Memory B cell (primary cell): ENCODE data around the gene TOR1AIP2.
A peak's percentile ranks its signal among the peaks of the same experiment; 100 is the strongest.

Experiments used
- ATAC-seq: fragments of 150-1000 bp; cut with Tn5 transposase; 2 replicates; pipeline ENCODE4 v1.10.0; 2021; ENCODE audit warnings: low read depth, mild to moderate bottlenecking, moderate library complexity
- DNase-seq, 2 donors: peaks; one replicate each; pipeline ENCODE4 v3.0.0; 2022; ENCODE audit warnings: low spot score in 2 of 2
- H3K27ac Mint-ChIP-seq: one replicate; pipeline ENCODE4 v1.8.0; 2022; ENCODE audit warnings: mild to moderate bottlenecking, moderate library complexity, mixed read lengths
- H3K27me3 Mint-ChIP-seq: one replicate; pipeline ENCODE4 v1.8.0; 2022; ENCODE audit warnings: mixed read lengths
- H3K36me3 Mint-ChIP-seq: one replicate; pipeline ENCODE4 v1.8.0; 2022; ENCODE audit warnings: mild to moderate bottlenecking, mixed read lengths
- H3K4me1 Mint-ChIP-seq: one replicate; pipeline ENCODE4 v1.8.0; 2022; ENCODE audit warnings: mixed read lengths
- H3K4me3 Mint-ChIP-seq: one replicate; pipeline ENCODE4 v1.8.0; 2022; ENCODE audit warnings: mild to moderate bottlenecking, moderate library complexity, mixed read lengths
- H3K9me3 Mint-ChIP-seq: one replicate; pipeline ENCODE4 v1.8.0; 2022; ENCODE audit warnings: mixed read lengths

TOR1AIP2 gene

GRCh38 chr1:179877586-179878265 is at the start of gene TOR1AIP2:
Gene TOR1AIP2, minus strand, starts transcription at chr1:179877803. Its CDS starts 25,138 bp downstream, at chr1:179852665.
- peak; percentile 71 to 74 for DNase-seq
- Mint-ChIP-seq H3K27me3 (no peaks in the 10 kb centered on the region), H3K36me3 (peaks cover 2% of the 10 kb centered on the region), H3K4me1 (peaks cover 21% of the 10 kb centered on the region), H3K9me3 (no peaks in the 10 kb centered on the region), H3K27ac (peak within 1 kb of the TSS; percentile 79), H3K4me3 (peak within 1 kb of the TSS; percentile 86)
- peak; percentile 55 for ATAC-seq

GRCh38 chr1:179926850-179927205 is 49.2 kb upstream of the TOR1AIP2 start:
- Mint-ChIP-seq H3K36me3 (peaks cover 2% of the 10 kb centered on the region), H3K9me3 (no peaks in the 10 kb centered on the region), H3K27ac (no peak overlapping the region), H3K27me3 (no peaks in the 10 kb centered on the region), H3K4me3 (no peak overlapping the region), H3K4me1 (peaks cover 2% of the 10 kb centered on the region)
- no peak for DNase-seq
- ATAC-seq = no peak

GRCh38 chr1:179925922-179926849 is 48.6 kb upstream of the TOR1AIP2 start:
- peaks cover 4% of the 10 kb centered on the region for H3K36me3 Mint-ChIP-seq
- H3K9me3 Mint-ChIP-seq = no peaks in the 10 kb centered on the region
- DNase-seq = no peak
- H3K27me3 Mint-ChIP-seq = no peaks in the 10 kb centered on the region
- ATAC-seq = no peak
- H3K27ac Mint-ChIP-seq = no peak overlapping the region
- no peak overlapping the region for H3K4me3 Mint-ChIP-seq
- H3K4me1 Mint-ChIP-seq = peaks cover 2% of the 10 kb centered on the region

- H3K27ac Mint-ChIP-seq = no peak overlapping the region
- no peak overlapping the region for H3K4me3 Mint-ChIP-seq
- DNase-seq (no peak), ATAC-seq (no peak)
- H3K9me3 Mint-ChIP-seq = no peaks in the 10 kb centered on the region
- peaks cover 2% of the 10 kb centered on the region for H3K4me1 Mint-ChIP-seq
- H3K36me3 Mint-ChIP-seq = peaks cover 6% of the 10 kb centered on the region
- H3K27me3 Mint-ChIP-seq = no peaks in the 10 kb centered on the region
Observed at GRCh38 chr1:179925302-179925701, 47.7 kb upstream of the TOR1AIP2 start.

- DNase-seq = no peak
- ATAC-seq = no peak
Observed at GRCh38 chr1:179924268-179924667, 46.7 kb upstream of the TOR1AIP2 start.

GRCh38 chr1:179923029-179923428 is 45.4 kb upstream of the TOR1AIP2 start:
- no peak overlapping the region for H3K4me3 Mint-ChIP-seq
- H3K27me3 Mint-ChIP-seq = no peaks in the 10 kb centered on the region
- no peak overlapping the region for H3K27ac Mint-ChIP-seq
- H3K9me3 Mint-ChIP-seq = no peaks in the 10 kb centered on the region
- no peak for ATAC-seq
- H3K4me1 Mint-ChIP-seq = peaks cover 2% of the 10 kb centered on the region
- H3K36me3 Mint-ChIP-seq = peaks cover 19% of the 10 kb centered on the region
- no peak for DNase-seq

More at GRCh38 chr1:179924268-179924667, 46.7 kb upstream of the TOR1AIP2 start:
- H3K36me3 Mint-ChIP-seq = peaks cover 11% of the 10 kb centered on the region
- H3K27me3 Mint-ChIP-seq = no peaks in the 10 kb centered on the region
- no peak overlapping the region for H3K27ac Mint-ChIP-seq
- no peak overlapping the region for H3K4me3 Mint-ChIP-seq
- peaks cover 2% of the 10 kb centered on the region for H3K4me1 Mint-ChIP-seq
- H3K9me3 Mint-ChIP-seq = no peaks in the 10 kb centered on the region

GRCh38 chr1:179921981-179922872 is 44.6 kb upstream of the TOR1AIP2 start:
- H3K4me1 Mint-ChIP-seq = peaks cover 2% of the 10 kb centered on the region
- peaks cover 25% of the 10 kb centered on the region for H3K36me3 Mint-ChIP-seq
- no peaks in the 10 kb centered on the region for H3K9me3 Mint-ChIP-seq
- DNase-seq (no peak), ATAC-seq (no peak)
- H3K4me3 Mint-ChIP-seq = no peak overlapping the region
- H3K27ac Mint-ChIP-seq = no peak overlapping the region
- no peaks in the 10 kb centered on the region for H3K27me3 Mint-ChIP-seq

GRCh38 chr1:179921472-179921871 is 43.9 kb upstream of the TOR1AIP2 start:
- DNase-seq = no peak
- peaks cover 28% of the 10 kb centered on the region for H3K36me3 Mint-ChIP-seq
- H3K27me3 Mint-ChIP-seq = no peaks in the 10 kb centered on the region
- H3K27ac Mint-ChIP-seq = no peak overlapping the region
- no peaks in the 10 kb centered on the region for H3K9me3 Mint-ChIP-seq
- ATAC-seq = no peak
- no peak overlapping the region for H3K4me3 Mint-ChIP-seq
- H3K4me1 Mint-ChIP-seq = peaks cover 2% of the 10 kb centered on the region

GRCh38 chr1:179917601-179918429 is 40.2 kb upstream of the TOR1AIP2 start:
- H3K27ac Mint-ChIP-seq = no peak overlapping the region
- no peak for DNase-seq
- H3K4me3 Mint-ChIP-seq = no peak overlapping the region
- H3K9me3 Mint-ChIP-seq = no peaks in the 10 kb centered on the region
- no peaks in the 10 kb centered on the region for H3K4me1 Mint-ChIP-seq
- H3K27me3 Mint-ChIP-seq = no peaks in the 10 kb centered on the region
- H3K36me3 Mint-ChIP-seq = peaks cover 33% of the 10 kb centered on the region
- no peak for ATAC-seq

- no peaks in the 10 kb centered on the region for H3K9me3 Mint-ChIP-seq
- no peaks in the 10 kb centered on the region for H3K27me3 Mint-ChIP-seq
- DNase-seq (no peak), ATAC-seq (no peak)
- H3K36me3 Mint-ChIP-seq = peaks cover 23% of the 10 kb centered on the region
- no peak overlapping the region for H3K4me3 Mint-ChIP-seq
- H3K4me1 Mint-ChIP-seq = no peaks in the 10 kb centered on the region
- no peak overlapping the region for H3K27ac Mint-ChIP-seq
Observed at GRCh38 chr1:179911812-179912211, 34.2 kb upstream of the TOR1AIP2 start.

- Mint-ChIP-seq H3K4me1 (no peaks in the 10 kb centered on the region), H3K27ac (no peak overlapping the region), H3K27me3 (no peaks in the 10 kb centered on the region), H3K36me3 (peaks cover 23% of the 10 kb centered on the region), H3K9me3 (no peaks in the 10 kb centered on the region), H3K4me3 (no peak overlapping the region)
- DNase-seq (no peak), ATAC-seq (no peak)
Observed at GRCh38 chr1:179910934-179911333, 33.3 kb upstream of the TOR1AIP2 start.

- no peak for DNase-seq
- Mint-ChIP-seq H3K9me3 (no peaks in the 10 kb centered on the region), H3K4me3 (no peak overlapping the region), H3K27me3 (no peaks in the 10 kb centered on the region), H3K27ac (no peak overlapping the region), H3K4me1 (peaks cover 15% of the 10 kb centered on the region), H3K36me3 (peaks cover 4% of the 10 kb centered on the region)
- no peak for ATAC-seq
Observed at GRCh38 chr1:179889589-179889988, 12.0 kb upstream of the TOR1AIP2 start.

GRCh38 chr1:179888071-179888470 is 10.5 kb upstream of the TOR1AIP2 start:
- DNase-seq (peak in 1 of 2 donors; percentile 5), ATAC-seq (peak; percentile 60)
- peaks cover 19% of the 10 kb centered on the region for H3K4me1 Mint-ChIP-seq
- H3K36me3 Mint-ChIP-seq = peaks cover 6% of the 10 kb centered on the region
- H3K27ac Mint-ChIP-seq = peak overlapping the region; percentile 84
- no peaks in the 10 kb centered on the region for H3K27me3 Mint-ChIP-seq
- peak overlapping the region; percentile 79 for H3K4me3 Mint-ChIP-seq
- no peaks in the 10 kb centered on the region for H3K9me3 Mint-ChIP-seq
